Heart left ventricle (tissue), 16 donors: ENCODE measurements around the gene DIP2C. TPM values are rescaled to one million over a fixed set of nuclear protein-coding genes. Genes with fewer than 3 reads are reported as not detected.

Source experiments
- ATAC-seq, 4 donors: fragments of 200-7000 bp; cut with Tn5 transposase; one replicate each; pipeline ENCODE4 v1.9.1; 2020 to 2022; ENCODE audit warnings: moderate library complexity in 4 of 4, mild to moderate bottlenecking in 3 of 4, moderate number of reproducible peaks in 1 of 4
- DNase-seq, 5 donors: peaks; one replicate each; pipeline ENCODE4 v3.0.0-alpha.2; 2020
- H3K27ac ChIP-seq, 12 donors: fragments of 200-600 bp; sonication (generic) in 4 of 12; one replicate each; pipeline versions ENCODE4 v1.5.0 to v1.8.0; 2016 to 2022; ENCODE audit warnings: mild to moderate bottlenecking in 2 of 12
- H3K27me3 ChIP-seq, 9 donors: fragments of 200-600 bp; sonication (generic) in 2 of 9; one replicate each; pipeline versions ENCODE4 v1.5.1 to v1.8.0; 2016 to 2022; ENCODE audit warnings: mild to moderate bottlenecking in 3 of 9
- H3K36me3 ChIP-seq, 9 donors: fragments of 200-600 bp; sonication (generic) in 2 of 9; one replicate each; pipeline versions ENCODE4 v1.5.0 to v1.8.0; 2018 to 2022; ENCODE audit warnings: mild to moderate bottlenecking in 2 of 9
- H3K4me1 ChIP-seq, 12 donors: fragments of 200-600 bp; sonication (generic) in 4 of 12; one replicate each; pipeline versions ENCODE4 v1.5.0 to v1.8.0; 2016 to 2022; ENCODE audit warnings: mild to moderate bottlenecking in 3 of 12
- H3K4me3 ChIP-seq, 12 donors: fragments of 200-600 bp; sonication (generic) in 4 of 12; one replicate each; pipeline versions ENCODE4 v1.5.0 to v1.8.0; 2017 to 2022; ENCODE audit warnings: mild to moderate bottlenecking in 9 of 12, moderate library complexity in 4 of 12
- H3K9me3 ChIP-seq, 12 donors: fragments of 200-600 bp; sonication (generic) in 4 of 12; one replicate each; pipeline versions ENCODE4 v1.5.0 to v1.8.0; 2016 to 2022; ENCODE audit warnings: mild to moderate bottlenecking in 1 of 12
- CTCF ChIP-seq, 12 donors: fragments of 200-600 bp; sonication (generic) in 4 of 12; IDR thresholded peaks; one replicate each; pipeline versions ENCODE4 v1.5.0 to v1.8.0; 2018 to 2022; ENCODE audit warnings: antibody characterized with exemption in 12 of 12, mild to moderate bottlenecking in 5 of 12
- POLR2A ChIP-seq, 2 donors: fragments of 450-650 bp; IDR thresholded peaks; one replicate each; pipeline ENCODE4 v1.6.1; 2017; ENCODE audit warnings: antibody characterized with exemption in 2 of 2, mild to moderate bottlenecking in 2 of 2, moderate library complexity in 2 of 2
- WGBS, 4 donors: extraction: QIAGEN DNeasy Blood & Tissue Kit in 2 of 4; methylation state at CpG; one replicate each; pipeline versions ENCODE4 v1.1.5 to v1.1.7; 2013 to 2018; 5-methylcytosine and 5-hydroxymethylcytosine counted together
- intact Hi-C, 10 donors: fragments of 100-400 bp; cut with DNase I; formaldehyde crosslinking; loops; one replicate each; pipeline versions ENCODE4 v1.11.1 to v1.14.2; 2022
- polyA plus RNA-seq, 2 donors: library from polyadenylated mRNA; stranded (reverse); fragments of 200-250 nt; gene quantifications; one replicate each; pipeline ENCODE4 v1.2.3, GENCODE V29; 2013
- total RNA-seq, 9 donors: library from RNA; depleted of rRNA in 2 of 9; stranded (reverse); fragments of >200 nt in 2 of 9; fragmentation: NEBNext Ultra II Directional in 3 of 9; extraction: Animal tissue kit (Norgen Biotek cat#: 25700) in 3 of 9; gene quantifications; one replicate each; pipeline versions ENCODE4 v1.1.0 to v1.2.4, GENCODE V29; 2016 to 2023
- donor health status: ischemic (EF 13 %, LVEDD 7.1; RV severe dilation, severe dysfunction).
- donor health status: healthy with polysubstance abuse.
- donor health status: DM: no; HTN: yes; CAD: no.
- donor health status: DM: no; HTN: no; CAD: no.
- donor health status: ischemic (EF 25% LVEDD 6.9; RV normal size, moderate dysfunction).
- donor health status: ischemic (EF 25% LVEDD 5.7; RV mildly dilated, moderate dysfunction).
- donor health status: healthy.
- donor health status: DM: yes; HTN: yes; CAD: no.
- donor health status: ischemic (EF 35%, LVEDD 5.7; RV mildly dilated, moderate dysfunction).
- donor health status: nonischemic (EF 11% LVEDD 7.7; RV severe dilation, severe dysfunction).
- donor health status: DM: yes; HTN: yes; CAD: no.
- donor health status: PGD.
- donor health status: ischemic (EF 29% LVEDD 5.4; RV normal size, mild dysfunction).
- donor health status: nonischemic (EF 23%, LVEDD 6.1; RV moderate dilation, normal function).

Gene DIP2C
- total and polyA plus RNA-seq, 11 donors = 7.4 to 43.1 (median 28.5) TPM

GRCh38 chr10:391305-391704 lies 298.2 kb downstream of the DIP2C start:
- Histone ChIP-seq H3K4me1 (peaks cover 0 to 17% (median 8%) of the 10 kb centered on the region in 12 donors), H3K27ac (no peak overlapping the region), H3K4me3 (no peak overlapping the region), H3K27me3 (no peaks in the 10 kb centered on the region), H3K9me3 (no peaks in the 10 kb centered on the region), H3K36me3 (peaks cover 0 to 39% (median 33%) of the 10 kb centered on the region in 9 donors)
- no peak for TF ChIP-seq POLR2A (IDR thresholded peaks at IDR 0.05)
- no peak for TF ChIP-seq CTCF (IDR thresholded peaks at IDR 0.05)
- intact Hi-C loops = no loop called here
- 47 to 75% (median 57%) methylated on average over 9 of the region's 9 CpGs for WGBS, 4 donors
- peak in 1 of 4 donors; percentile 16 for ATAC-seq
- DNase-seq = peak in 1 of 5 donors; percentile 65

- 92 to 94% (median 94%) methylated on average over 32 of the region's 32 CpGs for WGBS, 4 donors
- TF ChIP-seq CTCF (IDR thresholded peaks at IDR 0.05) (no peak), POLR2A (IDR thresholded peaks at IDR 0.05) (no peak)
- no peaks in the 10 kb centered on the region for H3K27me3 ChIP-seq
- intact Hi-C loops = no loop called here
- H3K27ac ChIP-seq = no peak overlapping the region
- H3K4me3 ChIP-seq = no peak overlapping the region
- peaks cover 0 to 46% (median 40%) of the 10 kb centered on the region in 9 donors for H3K36me3 ChIP-seq
- DNase-seq (no peak), ATAC-seq (no peak)
- no peaks in the 10 kb centered on the region for H3K9me3 ChIP-seq
- peaks cover 0 to 10% (median 2%) of the 10 kb centered on the region in 12 donors for H3K4me1 ChIP-seq
Observed at GRCh38 chr10:390449-391100, 298.9 kb downstream of the DIP2C start.

- Histone ChIP-seq H3K27ac (no peak overlapping the region), H3K9me3 (no peaks in the 10 kb centered on the region), H3K36me3 (peaks cover 0 to 51% (median 46%) of the 10 kb centered on the region in 9 donors), H3K4me1 (peaks cover 0 to 5% (median 0%) of the 10 kb centered on the region in 12 donors), H3K27me3 (no peaks in the 10 kb centered on the region), H3K4me3 (no peak overlapping the region)
- DNase-seq (no peak), ATAC-seq (no peak)
- 94 to 96% (median 94%) methylated on average over 22 to 23 of the region's 23 CpGs for WGBS, 4 donors
- TF ChIP-seq CTCF (IDR thresholded peaks at IDR 0.05) (no peak), POLR2A (IDR thresholded peaks at IDR 0.05) (no peak)
- intact Hi-C loops = no loop called here
Observed at GRCh38 chr10:389836-390448, 299.5 kb downstream of the DIP2C start.

- peaks cover 0 to 57% (median 51%) of the 10 kb centered on the region in 9 donors for H3K36me3 ChIP-seq
- H3K9me3 ChIP-seq = no peaks in the 10 kb centered on the region
- DNase-seq (no peak), ATAC-seq (no peak)
- intact Hi-C loops = no loop called here
- peaks cover 0 to 5% (median 0%) of the 10 kb centered on the region in 12 donors for H3K4me1 ChIP-seq
- TF ChIP-seq CTCF (IDR thresholded peaks at IDR 0.05) (no peak), POLR2A (IDR thresholded peaks at IDR 0.05) (no peak)
- no peaks in the 10 kb centered on the region for H3K27me3 ChIP-seq
- H3K27ac ChIP-seq = no peak overlapping the region
- no peak overlapping the region for H3K4me3 ChIP-seq
- WGBS, 4 donors = 92 to 99% (median 97%) methylated on average over 14 to 16 of the region's 16 CpGs
Observed at GRCh38 chr10:389261-389790, 300.1 kb downstream of the DIP2C start.
